ENCODE measurements around the gene TRAK1.

GRCh38 chr3:42224658-42225421 lies 133.7 kb downstream of the TRAK1 start:
- no peak for TF ChIP-seq GATA2 (IDR thresholded peaks at IDR 0.05; ENCODE audit: low read depth, low read length)
- no peak for TF ChIP-seq GATA3 (IDR thresholded peaks at IDR 0.05; ENCODE audit: low read depth, low read length)

Data from SH-SY5Y (cell line).